Articular chondrocyte of knee joint (primary cell): ENCODE data around the gene HSPA8. TPM values are rescaled to one million over a fixed set of nuclear protein-coding genes. Genes with fewer than 3 reads are reported as not detected.

ENCODE experiments used
- small RNA-seq: library from RNA; depleted of rRNA; stranded (forward); fragments of <200 nt; gene quantifications from one replicate; pipeline ENCODE3, GENCODE V24; 2012
- total RNA-seq: library from RNA; depleted of rRNA; stranded (reverse); fragments of >200 nt; gene quantifications from 2 replicates; pipeline ENCODE4 v1.2.3, GENCODE V29; 2012

The HSPA8 gene
- total RNA-seq: 1,885 and 2,219 TPM in 2 replicates

GRCh38 chr11:123061403-123062157 is at the start of gene HSPA8:
HSPA8 (minus strand) TSS chr11:123062136; CDS start chr11:123061324, 812 bp downstream.

Small RNA genes lying within 50 kb of the gene (small RNA-seq; reads per million reads assigned to genes)
- not detected for gene RPL31P47
- gene SNORD14C: not detected
- not detected for gene SNORD14D
- 423 reads per million, percentile 99 among the genes with 10 or more reads in this experiment for gene SNORD14E

Other genes starting within 250 kb of the HSPA8 start
- gene CRTAM, start 223.6 kb downstream of the HSPA8 start, total RNA-seq: 0.13 and 0.22 TPM in 2 replicates
- 14.6 and 17.6 TPM in 2 replicates for gene JHY, start 179.4 kb downstream of the HSPA8 start, total RNA-seq
- not detected in 2 replicates for gene BSX, start 80.3 kb downstream of the HSPA8 start, total RNA-seq
- gene CLMP, start 133.1 kb upstream of the HSPA8 start, total RNA-seq: 380 and 507 TPM in 2 replicates